Stimulated activated effector memory CD8-positive, alpha-beta T cell treated with anti-CD3 and anti-CD28 coated beads, Interleukin-12 subunit alpha, Interleukin-12 subunit beta, amount 100 ng/mL, for 72 hours (primary cell): ENCODE results near the gene PHETA1.
"Not testable (repeated sequence)": the region's sequence is repeated elsewhere in the genome, so short reads cannot be mapped to it uniquely, and the experiment has no call there.

ENCODE experiments used
- ATAC-seq: fragments of 150-1000 bp; cut with Tn5 transposase; 2 replicates; pipeline ENCODE4 v1.10.0; 2021
- DNase-seq, 2 donors: peaks; one replicate each; pipeline ENCODE4 v3.0.0; 2021 to 2022; ENCODE audit warnings: low spot score in 2 of 2
- H3K27ac Mint-ChIP-seq: one replicate; pipeline ENCODE4 v1.8.0; 2022; ENCODE audit warnings: mild to moderate bottlenecking, mixed read lengths
- H3K36me3 Mint-ChIP-seq: one replicate; pipeline ENCODE4 v1.8.0; 2022; ENCODE audit warnings: mild to moderate bottlenecking, mixed read lengths
- H3K4me1 Mint-ChIP-seq: one replicate; pipeline ENCODE4 v1.8.0; 2022; ENCODE audit warnings: mixed read lengths
- H3K4me3 Mint-ChIP-seq: one replicate; pipeline ENCODE4 v1.8.0; 2022; ENCODE audit warnings: mild to moderate bottlenecking, mixed read lengths
- H3K9me3 Mint-ChIP-seq: one replicate; pipeline ENCODE4 v1.8.0; 2022; ENCODE audit warnings: mixed read lengths

The PHETA1 gene

GRCh38 chr12:111351026-111351425 is 17.9 kb downstream of the PHETA1 start:
- Mint-ChIP-seq H3K4me1 (no peaks in the 10 kb centered on the region), H3K4me3 (no peak overlapping the region), H3K9me3 (peaks cover 2% of the 10 kb centered on the region), H3K36me3 (no peaks in the 10 kb centered on the region), H3K27ac (no peak overlapping the region)
- ATAC-seq, result no peak
- DNase-seq, result no peak

- ATAC-seq (no peak), DNase-seq (no peak)
- H3K36me3 Mint-ChIP-seq, result no peaks in the 10 kb centered on the region
- no peak overlapping the region for H3K4me3 Mint-ChIP-seq
- no peak overlapping the region for H3K27ac Mint-ChIP-seq
- peaks cover 2% of the 10 kb centered on the region for H3K9me3 Mint-ChIP-seq
- H3K4me1 Mint-ChIP-seq, result no peaks in the 10 kb centered on the region
These were observed 19.0 kb downstream of the PHETA1 start for GRCh38 chr12:111349748-111350520.

- H3K27ac Mint-ChIP-seq, result no peak overlapping the region
- no peaks in the 10 kb centered on the region for H3K36me3 Mint-ChIP-seq
- DNase-seq (no peak), ATAC-seq (no peak)
- peaks cover 2% of the 10 kb centered on the region for H3K9me3 Mint-ChIP-seq
- no peaks in the 10 kb centered on the region for H3K4me1 Mint-ChIP-seq
- no peak overlapping the region for H3K4me3 Mint-ChIP-seq
These were observed 19.7 kb downstream of the PHETA1 start for GRCh38 chr12:111349101-111349747.

- no peaks in the 10 kb centered on the region for H3K36me3 Mint-ChIP-seq
- no peak for ATAC-seq
- H3K27ac Mint-ChIP-seq, result no peak overlapping the region
- peaks cover 2% of the 10 kb centered on the region for H3K9me3 Mint-ChIP-seq
- no peak for DNase-seq
- H3K4me1 Mint-ChIP-seq, result no peaks in the 10 kb centered on the region
- H3K4me3 Mint-ChIP-seq, result no peak overlapping the region
These were observed 20.8 kb downstream of the PHETA1 start for GRCh38 chr12:111347891-111348644.

- Mint-ChIP-seq H3K4me1 (no peaks in the 10 kb centered on the region), H3K27ac (no peak overlapping the region), H3K36me3 (no peaks in the 10 kb centered on the region), H3K4me3 (no peak overlapping the region), H3K9me3 (peaks cover 2% of the 10 kb centered on the region)
- no peak for ATAC-seq
- no peak for DNase-seq
These were observed 24.5 kb downstream of the PHETA1 start for GRCh38 chr12:111344254-111344875.

- no peak for ATAC-seq
- no peak for DNase-seq
- H3K27ac Mint-ChIP-seq, result no peak overlapping the region
- no peaks in the 10 kb centered on the region for H3K36me3 Mint-ChIP-seq
- peaks cover 2% of the 10 kb centered on the region for H3K9me3 Mint-ChIP-seq
- H3K4me3 Mint-ChIP-seq, result no peak overlapping the region
- no peaks in the 10 kb centered on the region for H3K4me1 Mint-ChIP-seq
These were observed 25.7 kb downstream of the PHETA1 start for GRCh38 chr12:111343181-111343580.

GRCh38 chr12:111342376-111342775 is 26.5 kb downstream of the PHETA1 start:
- no peaks in the 10 kb centered on the region for H3K36me3 Mint-ChIP-seq
- peaks cover 2% of the 10 kb centered on the region for H3K9me3 Mint-ChIP-seq
- H3K4me1 Mint-ChIP-seq, result no peaks in the 10 kb centered on the region
- no peak for ATAC-seq
- H3K4me3 Mint-ChIP-seq, result no peak overlapping the region
- H3K27ac Mint-ChIP-seq, result no peak overlapping the region
- DNase-seq, result no peak

- no peaks in the 10 kb centered on the region for H3K9me3 Mint-ChIP-seq
- ATAC-seq (peak; percentile 28), DNase-seq (no peak)
- H3K27ac Mint-ChIP-seq, result no peak overlapping the region
- no peak overlapping the region for H3K4me3 Mint-ChIP-seq
- no peaks in the 10 kb centered on the region for H3K4me1 Mint-ChIP-seq
- no peaks in the 10 kb centered on the region for H3K36me3 Mint-ChIP-seq
These were observed 27.3 kb downstream of the PHETA1 start for GRCh38 chr12:111341426-111342065.

- H3K4me3 Mint-ChIP-seq, H3K9me3 Mint-ChIP-seq, H3K27ac Mint-ChIP-seq, DNase-seq, ATAC-seq, H3K4me1 Mint-ChIP-seq, H3K36me3 Mint-ChIP-seq: not testable (repeated sequence)
These were observed 28.2 kb downstream of the PHETA1 start for GRCh38 chr12:111340680-111341079.

- Mint-ChIP-seq H3K9me3 (no peaks in the 10 kb centered on the region), H3K4me3 (no peak overlapping the region), H3K4me1 (no peaks in the 10 kb centered on the region), H3K36me3 (no peaks in the 10 kb centered on the region), H3K27ac (no peak overlapping the region)
- ATAC-seq, result no peak
- no peak for DNase-seq
These were observed 28.7 kb downstream of the PHETA1 start for GRCh38 chr12:111340231-111340630.

- H3K4me3 Mint-ChIP-seq, result no peak overlapping the region
These were observed 29.5 kb downstream of the PHETA1 start for GRCh38 chr12:111339321-111339938.

GRCh38 chr12:111338096-111338495 is 30.8 kb downstream of the PHETA1 start:
- Mint-ChIP-seq H3K9me3 (no peaks in the 10 kb centered on the region), H3K4me1 (no peaks in the 10 kb centered on the region), H3K27ac (no peak overlapping the region), H3K36me3 (no peaks in the 10 kb centered on the region), H3K4me3 (no peak overlapping the region)
- DNase-seq (no peak), ATAC-seq (no peak)

More at GRCh38 chr12:111339321-111339938, 29.5 kb downstream of the PHETA1 start:
- Mint-ChIP-seq H3K27ac (no peak overlapping the region), H3K4me1 (no peaks in the 10 kb centered on the region), H3K36me3 (no peaks in the 10 kb centered on the region), H3K9me3 (no peaks in the 10 kb centered on the region)
- DNase-seq (no peak), ATAC-seq (no peak)

GRCh38 chr12:111337371-111337770 is 31.5 kb downstream of the PHETA1 start:
- Mint-ChIP-seq H3K9me3 (no peaks in the 10 kb centered on the region), H3K36me3 (no peaks in the 10 kb centered on the region), H3K4me3 (no peak overlapping the region), H3K27ac (no peak overlapping the region), H3K4me1 (no peaks in the 10 kb centered on the region)
- ATAC-seq (no peak), DNase-seq (no peak)

GRCh38 chr12:111336411-111336810 is 32.5 kb downstream of the PHETA1 start:
- H3K4me3 Mint-ChIP-seq, H3K9me3 Mint-ChIP-seq, H3K27ac Mint-ChIP-seq, ATAC-seq, H3K36me3 Mint-ChIP-seq, H3K4me1 Mint-ChIP-seq, DNase-seq: not testable (repeated sequence)
